A673 (cell line): Measurements from ENCODE around the gene AFAP1. TPM values are rescaled to one million over a fixed set of nuclear protein-coding genes. Genes with fewer than 3 reads are reported as not detected.

Experiments
- BruUV-seq: library from RNA; stranded (reverse); fragments of 400-500 nt; replicated peaks from 2 replicates; lab custom pipeline; 2021; lab: Mats Ljungman, UMichigan
- CTCF ChIA-PET: fragments of 300-600 bp; sonication (Branson Sonifier 250); formaldehyde crosslinking; loops from one replicate; lab custom pipeline; 2022; ENCODE audit warnings: antibody characterized with exemption; lab: Charles Lee
- POLR2A ChIA-PET: fragments of 300-600 bp; sonication (Branson Sonifier 250); formaldehyde crosslinking; loops from one replicate; lab custom pipeline; 2022; ENCODE audit warnings: antibody characterized with exemption; ENCODE audit not compliant: low non-redundant PET; lab: Charles Lee
- DNase-seq: peaks from one replicate; pipeline ENCODE4 v3.0.0-alpha.2; 2015; ENCODE audit warnings: low spot score
- H3K27ac ChIP-seq: fragments of 200-600 bp; sonication (generic); 2 replicates; pipeline ENCODE4 v1.5.1; 2016; ENCODE audit warnings: mixed run types, low read depth, mild to moderate bottlenecking, mixed read lengths, antibody characterized with exemption, low read length; ENCODE audit not compliant: poor library complexity, severe bottlenecking
- H3K27me3 ChIP-seq: fragments of 200-600 bp; sonication (generic); replicated peaks from 2 replicates; pipeline ENCODE4 v1.6.1; 2017; ENCODE audit warnings: mixed run types, low read depth, mild to moderate bottlenecking, mixed read lengths, antibody characterized with exemption, low read length; ENCODE audit not compliant: insufficient read depth, poor library complexity
- H3K36me3 ChIP-seq: fragments of 200-600 bp; sonication (generic); 2 replicates; pipeline ENCODE4 v1.6.1; 2016; ENCODE audit warnings: mixed run types, mild to moderate bottlenecking, mixed read lengths, antibody characterized with exemption, low read length; ENCODE audit not compliant: insufficient read depth, poor library complexity, severe bottlenecking
- H3K4me1 ChIP-seq: fragments of 200-600 bp; sonication (generic); 2 replicates; pipeline ENCODE4 v1.6.1; 2017; ENCODE audit warnings: mixed run types, mild to moderate bottlenecking, mixed read lengths, antibody characterized with exemption, low read length; ENCODE audit not compliant: insufficient read depth, poor library complexity, severe bottlenecking
- H3K4me3 ChIP-seq: fragments of 200-600 bp; sonication (generic); 2 replicates; pipeline ENCODE4 v1.5.1; 2016; ENCODE audit warnings: low read depth, mixed run types, mild to moderate bottlenecking, mixed read lengths, low read length; ENCODE audit not compliant: poor library complexity, severe bottlenecking
- H3K9me3 ChIP-seq: fragments of 200-600 bp; sonication (generic); 2 replicates; pipeline ENCODE4 v1.6.1; 2016; ENCODE audit warnings: mixed run types, low read depth, mild to moderate bottlenecking, mixed read lengths, antibody characterized with exemption, low read length; ENCODE audit not compliant: poor library complexity, severe bottlenecking
- CTCF ChIP-seq: fragments of 300-800, 200-600 bp; sonication (generic); conservative IDR thresholded peaks from 2 replicates; pipeline ENCODE4 v1.5.1; 2017; ENCODE audit warnings: low read depth, mild to moderate bottlenecking, antibody characterized with exemption, low read length, moderate library complexity, mixed read lengths
- EZH2 ChIP-seq: fragments of 200-600 bp; sonication (generic); IDR thresholded peaks from 2 replicates; pipeline ENCODE4 v1.6.1; 2017; ENCODE audit warnings: borderline replicate concordance, low read depth, mild to moderate bottlenecking, mixed read lengths, antibody characterized with exemption, low read length; ENCODE audit not compliant: poor library complexity, severe bottlenecking
- intact Hi-C: fragments of 100-400 bp; cut with micrococcal nuclease; formaldehyde crosslinking; loops from one replicate; pipeline ENCODE4 v1.10.0; 2022; ENCODE audit not compliant: unreplicated experiment
- total RNA-seq: library from RNA; stranded (reverse); gene quantifications from 2 replicates; pipeline ENCODE4 v1.2.3, GENCODE V29; 2021

AFAP1 gene
- total RNA-seq, 1 experiment from 2014 or later: 42.6 TPM

- ChIA-PET CTCF (no interaction called here), POLR2A (no interaction called here)
- intact Hi-C loops: no loop called here
- H3K27ac ChIP-seq: no peak overlapping the region
- no TSS peak for BruUV-seq
- DNase-seq: no peak
- no peak overlapping the region for H3K4me3 ChIP-seq
- H3K4me1 ChIP-seq: no peaks in the 10 kb centered on the region
- H3K36me3 ChIP-seq: no peaks in the 10 kb centered on the region
- H3K9me3 ChIP-seq: no peaks in the 10 kb centered on the region
- H3K27me3 ChIP-seq: no peaks in the 10 kb centered on the region
- no peak for TF ChIP-seq EZH2
- TF ChIP-seq CTCF: no peak
These were observed 203.0 kb downstream of the AFAP1 start for GRCh38 chr4:7736436-7737267.

DNA sequence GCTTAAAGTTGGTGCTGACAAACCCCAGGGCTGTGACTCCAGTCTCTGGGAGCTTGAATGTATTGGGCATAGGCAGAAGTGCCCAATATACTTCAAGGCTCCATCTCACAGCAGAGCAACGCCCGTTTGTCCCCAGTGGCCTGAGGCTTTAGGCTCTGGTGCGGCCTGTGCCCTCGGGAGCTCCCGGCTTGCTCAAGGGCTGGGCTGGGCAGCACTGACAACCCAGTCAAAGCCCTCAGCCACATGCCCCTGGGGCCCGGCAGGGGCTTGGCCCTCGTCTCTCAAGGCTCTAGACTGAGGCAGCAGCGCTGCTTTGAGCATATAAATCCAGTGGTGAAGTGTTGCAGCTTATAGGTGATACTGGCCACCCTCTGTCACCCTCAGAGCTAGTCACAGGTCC is 203.7 kb downstream of the AFAP1 start:
- Histone ChIP-seq H3K4me1 (no peaks in the 10 kb centered on the region), H3K9me3 (no peaks in the 10 kb centered on the region), H3K27me3 (no peaks in the 10 kb centered on the region), H3K36me3 (no peaks in the 10 kb centered on the region), H3K27ac (no peak overlapping the region), H3K4me3 (no peak overlapping the region)
- ChIA-PET POLR2A (no interaction called here), CTCF (no interaction called here)
- intact Hi-C loops: no loop called here
- no peak for DNase-seq
- BruUV-seq: no TSS peak
- no peak for TF ChIP-seq EZH2
- TF ChIP-seq CTCF: no peak

DNA sequence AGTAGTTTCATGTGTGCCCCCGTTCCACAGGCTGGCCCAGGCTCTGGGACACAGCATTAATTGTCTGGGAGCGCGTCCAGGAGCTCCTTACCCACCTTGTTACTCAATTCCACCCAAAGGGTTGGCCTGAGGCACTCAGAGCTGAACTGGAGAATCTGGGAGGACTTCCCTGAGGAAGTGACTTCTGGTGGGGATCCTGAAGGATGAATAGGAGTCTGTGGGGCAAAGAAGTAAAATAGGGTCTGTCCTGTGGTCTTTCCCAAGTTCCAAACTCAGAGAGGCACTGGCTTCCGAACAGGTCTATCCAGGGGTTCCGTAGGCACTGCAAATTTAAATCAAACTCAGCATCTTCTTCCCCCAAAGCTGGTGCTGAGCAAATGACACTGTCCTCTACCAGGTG is 204.3 kb downstream of the AFAP1 start:
- ChIA-PET CTCF (no interaction called here), POLR2A (no interaction called here)
- Histone ChIP-seq H3K9me3 (no peaks in the 10 kb centered on the region), H3K27ac (no peak overlapping the region), H3K36me3 (no peaks in the 10 kb centered on the region), H3K4me1 (no peaks in the 10 kb centered on the region), H3K27me3 (no peaks in the 10 kb centered on the region), H3K4me3 (no peak overlapping the region)
- intact Hi-C loops: no loop called here
- no peak for DNase-seq
- BruUV-seq: no TSS peak
- TF ChIP-seq EZH2 (no peak), CTCF (no peak)
